NOMO-1 (cell line): Measurements from ENCODE around the gene COL6A1.

Experiments used
- DNase-seq, 2 experiments: peaks; one replicate each; lab custom pipeline; 2025; ENCODE audit not compliant: unreplicated experiment in 2 of 2; lab: John Stamatoyannopoulos, UW

COL6A1 gene

DNA sequence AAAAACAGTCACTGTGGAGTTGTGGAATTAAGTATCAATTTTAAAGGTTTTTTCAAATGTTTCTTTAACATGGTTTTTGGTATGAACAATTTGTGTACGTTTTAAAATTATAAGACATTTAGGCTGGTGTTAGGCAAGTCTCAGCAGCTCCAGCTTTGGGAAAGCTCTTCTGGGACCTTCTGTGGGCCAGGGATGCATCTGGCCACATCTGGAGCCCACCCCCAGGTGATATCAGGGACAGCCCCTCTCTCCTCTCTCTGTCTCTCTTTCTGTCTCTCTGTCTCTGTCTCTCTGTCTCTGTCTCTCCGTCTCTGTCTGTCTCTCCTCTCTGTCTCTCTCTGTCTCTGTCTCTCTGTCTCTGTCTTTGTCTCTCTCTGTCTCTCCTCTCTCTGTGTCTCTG is 1.3 kb upstream of the COL6A1 start:
- DNase-seq: no peak

DNA sequence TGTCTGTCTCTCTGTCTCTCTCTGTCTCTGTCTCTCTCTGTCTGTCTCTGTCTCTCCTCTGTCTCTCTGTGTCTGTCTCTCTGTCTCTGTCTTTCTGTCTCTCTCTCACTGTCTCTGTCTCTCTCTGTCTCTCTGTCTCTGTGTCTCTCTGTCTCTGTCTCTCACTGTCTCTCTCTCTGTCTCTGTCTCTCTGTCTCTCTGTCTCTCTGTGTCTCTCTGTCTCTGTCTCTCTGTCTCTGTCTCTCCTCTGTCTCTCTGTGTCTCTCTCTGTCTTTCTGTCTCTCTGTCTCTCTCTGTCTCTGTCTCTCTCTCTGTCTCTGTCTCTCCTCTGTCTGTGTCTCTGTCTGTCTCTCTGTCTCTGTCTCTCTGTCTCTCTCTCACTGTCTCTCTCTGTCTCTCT is 873 bp upstream of the COL6A1 start:
- DNase-seq: no peak

DNA sequence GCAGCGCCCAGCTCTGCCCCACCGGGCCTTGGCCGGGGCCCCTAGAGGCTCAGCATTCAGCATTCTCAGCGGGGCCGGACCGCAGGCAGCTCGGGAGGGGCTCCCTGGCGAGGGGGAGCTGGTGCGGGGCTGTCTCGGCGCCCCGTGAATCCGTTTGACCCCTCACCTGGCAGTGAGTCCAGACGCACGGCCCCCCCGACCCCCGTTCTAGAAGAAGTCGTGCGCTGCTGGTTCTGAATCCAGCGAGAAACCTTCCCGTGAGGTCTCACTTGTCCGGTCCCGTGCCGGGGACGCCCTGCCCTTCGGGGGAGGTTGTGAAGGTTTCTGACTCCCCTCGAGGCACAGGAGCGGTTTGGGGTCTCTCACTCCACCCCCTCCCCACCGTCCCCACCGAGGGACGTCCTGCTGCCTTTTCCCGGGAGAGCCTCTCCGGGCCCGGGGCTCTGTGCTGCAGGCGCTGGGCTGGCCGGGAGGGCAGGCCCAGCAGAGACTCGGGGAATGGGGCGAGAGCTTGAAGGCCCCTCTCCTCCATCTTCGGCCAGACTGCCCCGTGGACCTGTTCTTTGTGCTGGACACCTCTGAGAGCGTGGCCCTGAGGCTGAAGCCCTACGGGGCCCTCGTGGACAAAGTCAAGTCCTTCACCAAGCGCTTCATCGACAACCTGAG is 655 bp downstream of the COL6A1 start:
- DNase-seq: no peak

DNA sequence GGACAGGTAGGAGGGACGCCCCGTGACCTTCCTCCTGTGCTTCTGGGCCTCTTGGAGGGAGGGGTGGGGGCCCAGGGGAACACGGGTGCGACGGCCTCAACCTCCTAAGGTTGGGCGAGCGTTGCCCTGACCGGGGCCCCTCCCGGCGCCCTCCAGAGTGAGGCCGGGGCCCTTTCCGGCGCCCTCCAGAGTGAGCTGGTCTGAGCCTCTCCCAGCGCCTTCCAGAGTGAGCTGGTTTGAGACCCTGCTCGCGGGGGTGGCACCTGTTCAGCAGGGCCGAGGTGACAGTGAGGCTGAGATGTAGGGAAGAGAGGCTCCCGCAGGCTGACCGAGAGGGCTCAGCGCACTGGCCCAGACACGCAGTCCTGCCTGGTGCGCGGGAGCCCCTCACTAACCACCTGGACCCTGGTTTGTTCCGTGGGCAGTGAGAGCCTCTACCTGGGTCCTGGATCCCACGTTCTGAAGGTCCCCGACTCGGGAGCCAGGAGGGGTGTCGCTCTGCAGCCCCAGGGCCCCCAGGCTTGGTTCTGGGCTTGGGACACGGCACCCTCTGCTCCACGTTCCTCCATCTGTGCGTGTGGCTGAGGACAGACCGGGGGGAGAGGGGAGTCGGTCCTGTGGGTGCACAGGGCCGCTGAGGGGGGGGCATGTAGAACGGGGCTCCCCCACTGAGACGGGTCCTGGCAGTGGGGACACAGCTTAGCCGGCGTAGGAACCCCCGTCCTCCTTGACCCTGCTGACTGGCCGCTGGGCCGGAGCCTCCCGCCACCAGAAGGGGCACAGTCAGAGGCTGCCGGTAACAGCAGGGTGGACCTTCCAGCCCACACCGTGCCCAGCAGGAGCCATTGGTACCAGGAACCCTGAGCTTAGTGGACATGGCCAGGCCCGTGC is 1.4 kb downstream of the COL6A1 start:
- DNase-seq: no peak

DNA sequence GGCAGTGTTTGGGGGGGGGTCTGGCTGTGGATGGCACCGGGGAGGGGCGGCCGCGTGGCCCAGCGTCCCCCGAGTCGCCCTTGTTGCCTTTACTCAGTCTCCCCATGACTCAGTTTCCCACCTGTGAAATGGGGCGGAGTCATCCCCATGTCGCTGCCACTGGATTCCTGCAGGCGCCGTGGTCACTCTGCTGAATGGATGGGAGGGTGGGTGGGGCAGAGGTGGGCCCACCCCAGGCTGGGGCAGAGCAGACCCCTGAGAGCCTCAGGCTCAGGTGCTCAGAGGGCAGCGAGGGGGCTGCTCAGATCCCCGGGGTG is 2.0 kb downstream of the COL6A1 start:
- DNase-seq: no peak

DNA sequence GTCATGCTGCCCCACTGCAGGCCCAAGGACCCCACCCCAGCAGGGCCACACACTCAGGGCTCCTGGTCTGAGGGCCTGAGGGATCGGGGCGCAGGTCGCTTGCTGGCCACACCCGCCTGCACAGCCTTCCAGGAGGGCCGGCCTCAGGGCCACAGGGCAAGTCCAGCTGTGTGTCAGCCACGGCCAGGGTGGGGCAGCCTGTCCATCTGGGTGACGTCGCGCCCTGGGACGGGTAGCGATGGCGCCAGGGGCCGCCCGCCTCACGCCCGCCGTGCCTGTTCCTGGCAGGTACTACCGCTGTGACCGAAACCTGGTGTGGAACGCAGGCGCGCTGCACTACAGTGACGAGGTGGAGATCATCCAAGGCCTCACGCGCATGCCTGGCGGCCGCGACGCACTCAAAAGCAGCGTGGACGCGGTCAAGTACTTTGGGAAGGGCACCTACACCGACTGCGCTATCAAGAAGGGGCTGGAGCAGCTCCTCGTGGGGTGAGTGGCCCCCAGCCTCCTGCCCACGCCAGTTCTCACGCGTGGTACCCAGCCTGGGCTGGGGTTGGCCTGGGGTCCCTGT is 2.5 kb downstream of the COL6A1 start:
- no peak for DNase-seq

DNA sequence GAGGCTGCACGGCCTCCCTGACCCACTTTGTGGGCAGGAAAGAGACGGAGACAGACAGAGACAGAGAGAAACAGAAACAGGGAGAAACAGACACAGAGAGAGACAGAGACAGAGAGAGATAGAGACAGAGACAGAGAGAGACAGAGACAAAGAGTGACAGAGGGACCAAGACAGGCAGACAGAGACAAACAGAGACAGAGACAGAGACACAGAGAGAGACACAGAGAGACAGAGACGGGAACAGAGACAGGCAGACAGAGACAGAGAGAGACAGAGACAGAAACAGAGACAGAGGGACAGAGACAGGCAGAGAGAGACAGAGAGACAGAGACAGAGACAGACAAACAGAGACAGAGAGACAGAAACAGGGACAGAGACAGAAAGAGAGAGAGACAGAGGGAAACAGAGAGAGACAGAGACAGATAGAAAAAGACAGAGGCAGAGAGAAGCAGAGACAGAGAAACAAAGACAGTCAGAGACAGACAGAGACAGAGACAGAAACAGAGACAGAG is 3.1 kb downstream of the COL6A1 start:
- no peak for DNase-seq

DNA sequence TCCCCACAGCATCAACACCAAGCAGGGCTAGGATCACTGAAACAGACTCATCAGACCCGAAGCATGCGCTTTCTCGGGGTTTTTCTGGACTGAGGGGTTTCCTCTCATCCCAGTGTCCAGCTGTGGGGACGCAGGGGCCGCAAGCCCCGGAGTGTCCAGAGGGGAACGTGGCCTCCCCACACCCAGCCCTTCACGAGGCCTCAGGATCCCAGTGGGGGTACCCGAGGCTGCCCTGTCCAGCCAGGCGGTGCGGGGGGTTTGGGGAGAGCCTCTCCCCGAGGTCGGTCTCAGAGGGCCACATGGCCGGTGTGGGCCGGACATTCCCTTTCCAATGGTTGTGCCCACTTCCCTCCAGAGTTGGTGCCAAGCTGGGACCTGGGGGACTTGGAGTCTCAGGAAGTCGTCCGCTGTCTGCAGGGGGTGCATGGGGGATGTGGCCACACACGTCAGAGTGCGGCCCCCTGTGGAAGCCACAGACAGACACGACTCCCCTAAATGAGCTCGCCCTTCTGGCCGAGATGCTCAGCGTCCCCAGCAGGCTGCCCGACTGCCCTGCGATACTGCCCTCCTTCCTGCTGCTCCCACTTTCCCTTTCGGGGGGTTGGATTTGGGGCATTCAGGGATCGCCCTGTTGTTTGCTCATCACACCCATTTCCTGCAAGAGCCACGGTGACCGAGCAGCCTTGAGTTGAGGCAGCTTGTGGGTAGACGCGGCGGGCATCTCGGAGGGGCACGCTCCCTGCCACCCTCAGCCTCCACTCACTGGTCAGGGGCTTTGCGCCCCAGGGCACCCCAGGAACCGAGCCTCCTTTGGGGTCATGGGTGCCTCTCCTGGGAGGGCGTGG is 4.1 kb downstream of the COL6A1 start:
- no peak for DNase-seq

DNA sequence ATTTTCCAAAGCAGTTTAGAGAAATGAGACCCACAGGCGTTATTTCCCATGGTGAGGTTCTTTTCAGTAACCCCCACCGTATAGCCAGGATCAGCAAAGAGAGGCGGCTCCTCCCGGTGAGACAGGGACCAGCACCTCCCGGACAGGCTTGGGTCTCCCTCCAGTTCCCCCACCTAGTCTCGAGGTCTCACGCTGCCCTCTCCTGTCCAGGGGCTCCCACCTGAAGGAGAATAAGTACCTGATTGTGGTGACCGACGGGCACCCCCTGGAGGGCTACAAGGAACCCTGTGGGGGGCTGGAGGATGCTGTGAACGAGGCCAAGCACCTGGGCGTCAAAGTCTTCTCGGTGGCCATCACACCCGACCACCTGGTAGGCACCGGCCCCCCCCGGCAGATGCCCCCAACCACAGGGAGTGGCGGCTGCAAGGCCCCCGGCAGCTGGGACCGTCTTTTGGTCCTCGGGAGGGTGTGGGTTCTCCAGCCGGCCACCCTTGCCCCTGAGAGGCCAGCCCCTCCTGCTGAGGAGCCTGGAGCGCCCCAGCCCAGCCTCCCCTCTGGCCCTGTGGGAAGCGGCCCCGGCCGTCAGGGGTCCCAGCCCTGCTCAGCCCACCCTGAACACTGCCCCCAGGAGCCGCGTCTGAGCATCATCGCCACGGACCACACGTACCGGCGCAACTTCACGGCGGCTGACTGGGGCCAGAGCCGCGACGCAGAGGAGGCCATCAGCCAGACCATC is 4.9 kb downstream of the COL6A1 start:
- DNase-seq: no peak

DNA sequence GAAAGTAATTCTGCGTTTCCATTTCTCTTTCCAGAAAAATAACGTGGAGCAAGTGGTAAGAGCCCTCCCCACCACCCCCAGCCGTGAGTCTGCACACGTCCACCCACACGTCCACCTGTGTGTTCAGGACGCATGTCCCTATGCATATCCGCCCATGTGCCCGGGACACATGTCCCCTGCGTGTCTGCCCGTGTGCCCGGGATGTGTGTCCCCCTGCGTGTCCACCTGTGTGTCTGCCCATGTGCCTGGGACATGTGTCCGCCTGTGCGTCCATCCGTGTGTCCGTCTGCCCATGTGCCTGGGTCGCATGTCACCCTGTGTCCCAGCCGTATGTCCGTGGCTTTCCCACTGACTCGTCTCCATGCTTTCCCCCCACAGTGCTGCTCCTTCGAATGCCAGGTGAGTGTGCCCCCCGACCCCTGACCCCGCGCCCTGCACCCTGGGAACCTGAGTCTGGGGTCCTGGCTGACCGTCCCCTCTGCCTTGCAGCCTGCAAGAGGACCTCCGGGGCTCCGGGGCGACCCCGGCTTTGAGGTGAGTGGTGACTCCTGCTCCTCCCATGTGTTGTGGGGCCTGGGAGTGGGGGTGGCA is 5.6 kb downstream of the COL6A1 start:
- no peak for DNase-seq

DNA sequence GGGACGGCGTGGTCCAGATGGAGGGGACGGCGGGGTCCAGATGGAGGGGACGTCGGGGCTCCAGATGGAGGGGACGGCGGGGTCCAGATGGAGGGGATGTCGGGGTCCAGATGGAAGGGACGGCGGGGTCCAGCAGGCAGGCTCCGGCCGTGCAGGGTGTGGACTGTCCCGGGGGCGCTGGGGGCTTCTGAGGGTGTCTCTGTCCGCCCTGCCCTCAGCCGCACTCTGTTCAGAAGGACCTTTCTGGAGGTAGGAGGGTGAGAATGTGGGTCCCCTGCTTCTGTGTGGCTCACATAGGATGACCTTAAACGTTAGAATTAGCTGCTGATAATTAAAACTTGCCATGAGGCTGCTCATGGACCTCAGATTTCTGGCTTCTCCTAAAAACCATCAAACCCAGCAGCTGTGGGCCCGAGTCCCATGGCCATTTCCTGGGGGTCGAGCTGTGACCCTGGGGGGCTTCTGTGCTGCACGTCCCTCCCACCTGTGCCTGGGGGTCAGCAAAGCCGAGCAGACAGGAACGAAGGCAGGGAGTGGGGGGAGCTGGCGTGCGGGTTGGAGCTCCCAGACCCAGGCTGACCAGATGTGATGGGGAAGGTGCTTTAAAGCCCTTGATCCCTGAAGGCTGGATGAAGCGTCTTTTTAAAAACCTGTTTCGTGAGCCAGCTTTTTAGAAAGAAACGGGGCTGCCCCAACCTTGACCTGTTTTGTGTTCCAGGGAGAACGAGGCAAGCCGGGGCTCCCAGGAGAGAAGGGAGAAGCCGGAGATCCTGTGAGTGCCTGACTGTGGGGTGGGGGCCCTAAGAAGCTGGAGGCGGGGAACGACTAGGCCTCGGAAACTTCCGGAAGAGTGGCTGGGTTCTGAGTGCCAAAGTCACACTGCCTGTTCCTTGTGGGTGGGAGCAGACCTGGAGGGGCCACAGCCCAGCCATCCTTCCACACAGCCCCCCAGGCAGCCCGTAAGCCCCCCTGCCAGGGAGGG is 7.1 kb downstream of the COL6A1 start:
- no peak for DNase-seq

DNA sequence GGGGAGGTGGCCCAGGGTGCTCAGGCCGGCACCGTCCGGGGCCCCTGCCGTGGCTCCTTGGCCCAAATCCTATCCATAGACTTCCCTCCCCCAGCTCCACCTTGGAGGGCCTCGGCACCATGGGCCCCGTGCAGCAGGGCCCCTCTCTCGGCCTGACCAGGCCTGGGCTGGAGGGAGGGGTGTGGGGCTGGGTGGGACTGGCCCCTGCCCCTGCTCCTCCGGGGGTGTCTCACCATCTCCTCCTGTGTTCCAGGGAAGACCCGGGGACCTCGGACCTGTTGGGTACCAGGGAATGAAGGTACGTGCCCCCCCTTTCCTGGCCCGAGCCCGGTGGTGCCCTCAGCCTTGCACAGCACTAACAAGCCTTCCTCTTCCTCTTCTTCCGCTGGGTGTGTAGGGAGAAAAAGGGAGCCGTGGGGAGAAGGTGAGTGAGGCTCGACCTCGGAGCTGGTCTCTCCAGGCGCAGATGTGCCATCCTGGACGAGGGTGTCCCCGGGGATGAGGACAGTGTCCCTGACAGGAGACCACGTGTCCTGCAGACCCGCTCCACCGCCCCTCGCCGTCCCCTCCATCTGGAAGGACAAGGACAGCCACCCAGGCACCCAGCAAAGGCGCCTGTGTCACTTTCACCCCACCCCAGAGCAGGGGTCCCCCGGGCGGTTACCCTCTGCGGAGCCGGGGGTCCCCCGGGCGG is 7.9 kb downstream of the COL6A1 start:
- DNase-seq: no peak

DNA sequence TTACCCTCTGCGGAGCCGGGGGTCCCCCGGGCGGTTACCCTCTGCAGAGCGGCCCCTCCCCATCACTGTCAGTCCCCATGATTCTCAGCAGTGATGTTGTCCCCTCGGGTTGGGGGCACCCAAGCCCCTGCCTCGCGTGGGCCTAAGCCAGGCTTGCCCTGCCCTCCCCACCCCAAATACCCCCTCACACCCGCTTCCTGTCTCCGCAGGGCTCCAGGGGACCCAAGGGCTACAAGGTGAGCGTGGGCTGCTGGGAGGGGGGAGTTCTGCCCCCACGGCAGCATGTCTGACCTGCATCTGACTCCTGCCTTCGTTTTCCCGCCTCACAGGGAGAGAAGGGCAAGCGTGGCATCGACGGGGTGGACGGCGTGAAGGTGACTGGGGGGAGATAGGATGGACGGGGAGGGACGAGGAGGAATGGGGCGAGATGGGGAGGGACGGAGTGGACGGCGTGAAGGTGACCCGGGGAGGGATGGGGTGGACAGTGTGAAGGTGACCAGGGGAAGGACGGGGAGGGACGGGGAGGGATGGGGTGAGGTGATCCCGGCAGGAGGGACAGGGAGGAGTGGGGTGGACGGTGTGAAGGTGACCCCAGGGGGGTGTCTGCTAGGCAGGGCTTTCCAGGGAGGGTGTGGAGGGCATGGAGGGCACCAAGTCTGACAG is 8.6 kb downstream of the COL6A1 start:
- DNase-seq: no peak

DNA sequence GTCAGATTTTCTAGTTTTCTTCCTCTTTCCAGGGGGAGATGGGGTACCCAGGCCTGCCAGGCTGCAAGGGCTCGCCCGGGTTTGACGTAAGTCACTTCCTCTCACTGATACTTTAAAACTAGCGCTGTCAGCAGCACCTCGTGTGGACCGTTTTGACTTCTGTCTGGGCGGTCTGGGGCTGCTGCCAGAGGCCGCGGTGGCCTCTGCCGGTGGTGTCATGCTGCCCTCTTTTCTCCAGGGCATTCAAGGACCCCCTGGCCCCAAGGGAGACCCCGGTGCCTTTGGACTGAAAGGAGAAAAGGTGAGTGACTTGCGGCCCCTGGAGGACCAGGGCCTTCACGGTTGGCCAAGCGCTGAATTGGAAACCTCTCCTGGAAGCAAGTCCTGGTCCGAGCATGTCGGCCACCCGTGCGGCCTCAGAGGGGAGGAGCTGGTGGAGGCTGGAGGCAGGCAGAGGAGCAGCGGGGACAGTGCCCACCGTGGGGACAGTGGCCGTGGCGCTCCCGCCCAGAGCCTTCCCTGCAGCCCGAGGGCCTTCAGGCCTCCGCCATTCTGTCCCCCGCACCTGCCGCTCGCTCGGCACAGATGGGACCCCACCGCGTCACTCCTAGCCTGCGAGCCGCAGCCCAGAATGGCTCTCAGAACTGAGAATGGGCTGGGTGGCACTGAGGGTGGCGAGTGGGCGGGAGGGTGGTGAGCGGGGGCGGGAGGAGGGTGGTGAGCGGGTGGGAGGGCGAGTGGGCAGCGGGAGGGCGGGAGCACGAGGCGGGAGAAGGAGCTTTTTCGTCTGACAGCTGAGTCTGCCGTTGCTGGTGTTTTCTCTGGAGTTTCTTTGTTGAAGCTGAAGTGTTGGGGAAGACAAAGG is 9.4 kb downstream of the COL6A1 start:
- DNase-seq: no peak

DNA sequence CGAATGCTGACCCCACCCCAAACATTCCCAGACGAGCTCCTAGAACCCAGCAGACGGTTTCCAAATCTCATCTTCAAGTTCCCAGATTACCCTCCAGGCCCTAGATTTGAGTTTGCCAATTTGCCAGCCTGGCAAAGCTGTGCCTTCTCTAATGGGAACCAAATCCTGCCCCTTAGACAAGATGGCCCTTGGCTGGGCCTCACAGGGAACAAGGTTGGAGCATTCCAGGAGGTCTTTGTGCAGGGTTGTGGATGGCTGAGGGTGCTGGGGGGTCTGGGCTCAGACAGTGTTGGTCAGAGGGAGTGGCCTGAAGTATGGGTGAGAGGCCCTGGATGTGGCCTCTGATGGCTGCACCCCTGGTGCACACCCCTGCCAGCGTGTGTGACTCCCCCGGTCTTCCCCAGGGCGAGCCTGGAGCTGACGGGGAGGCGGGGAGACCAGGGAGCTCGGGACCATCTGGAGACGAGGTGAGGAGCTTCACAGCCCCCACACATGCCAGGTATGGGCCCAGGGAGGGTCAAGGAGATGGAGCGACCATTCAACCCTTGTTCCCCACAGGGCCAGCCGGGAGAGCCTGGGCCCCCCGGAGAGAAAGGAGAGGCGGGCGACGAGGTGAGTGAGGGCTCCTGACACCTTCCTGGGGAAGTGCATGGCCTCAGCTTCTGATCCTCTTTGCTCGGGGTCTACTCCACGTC is 10.2 kb downstream of the COL6A1 start:
- no peak for DNase-seq
